Stomach smooth muscle (tissue), 2 donors: ENCODE data around the gene TMEM240.
"Not testable (repeated sequence)": the region's sequence is repeated elsewhere in the genome, so short reads cannot be mapped to it uniquely, and the experiment has no call there.

Experiments
- H3K27ac ChIP-seq: one replicate; pipeline ENCODE4 v1.7.0; 2013; ENCODE audit warnings: mild to moderate bottlenecking, low read length, inconsistent platforms
- H3K27me3 ChIP-seq, 2 donors: one replicate each; pipeline ENCODE4 v1.7.0; 2013; ENCODE audit warnings: low read length in 2 of 2; ENCODE audit not compliant: insufficient read depth in 2 of 2, control insufficient read depth in 1 of 2
- H3K36me3 ChIP-seq, 2 donors: one replicate each; pipeline ENCODE4 v1.7.0; 2013; ENCODE audit warnings: low read length in 2 of 2; ENCODE audit not compliant: control insufficient read depth in 2 of 2, insufficient read depth in 2 of 2
- H3K4me1 ChIP-seq: one replicate; pipeline ENCODE4 v1.7.0; 2013; ENCODE audit warnings: low read length; ENCODE audit not compliant: control insufficient read depth, insufficient read depth
- H3K4me3 ChIP-seq, 2 donors: one replicate each; pipeline ENCODE4 v1.7.0; 2013; ENCODE audit warnings: low read length in 2 of 2
- H3K9ac ChIP-seq, 2 donors: one replicate each; pipeline ENCODE4 v1.7.0; 2013; ENCODE audit warnings: low read length in 2 of 2, mild to moderate bottlenecking in 1 of 2
- H3K9me3 ChIP-seq, 2 donors: one replicate each; pipeline ENCODE4 v1.7.0; 2013; ENCODE audit warnings: low read length in 2 of 2; ENCODE audit not compliant: control insufficient read depth in 2 of 2
- donor health status: healthy.
- donor health status: Pancreatic carcinoma.

The TMEM240 gene

DNA sequence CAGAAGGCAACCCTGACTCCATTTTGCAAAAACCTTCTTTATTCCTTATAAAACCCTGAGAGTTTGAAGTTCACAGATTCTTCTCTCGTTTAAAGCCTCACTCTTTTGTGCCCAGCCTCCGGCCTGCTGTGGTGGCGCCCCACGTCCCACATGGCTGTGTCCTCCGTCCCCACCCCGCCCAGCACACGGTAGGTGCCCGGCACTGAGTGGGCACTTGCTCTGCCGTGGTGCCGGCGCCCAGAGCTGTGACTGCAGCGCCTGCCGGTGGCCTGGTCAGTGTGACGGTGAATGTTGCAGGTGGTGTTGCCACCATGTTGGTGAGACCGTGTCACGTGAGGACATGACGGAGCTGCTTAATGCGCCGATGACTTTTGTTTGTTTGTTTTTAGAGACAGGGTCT, 19.1 kb downstream of the TMEM240 start:
- Histone ChIP-seq H3K4me3 (no peak overlapping the region), H3K27me3 (no peaks in the 10 kb centered on the region), H3K9ac (no peak overlapping the region), H3K27ac (no peak overlapping the region), H3K4me1 (no peaks in the 10 kb centered on the region), H3K9me3 (no peaks in the 10 kb centered on the region), H3K36me3 (peaks cover 6 to 10% of the 10 kb centered on the region in 2 donors)

DNA sequence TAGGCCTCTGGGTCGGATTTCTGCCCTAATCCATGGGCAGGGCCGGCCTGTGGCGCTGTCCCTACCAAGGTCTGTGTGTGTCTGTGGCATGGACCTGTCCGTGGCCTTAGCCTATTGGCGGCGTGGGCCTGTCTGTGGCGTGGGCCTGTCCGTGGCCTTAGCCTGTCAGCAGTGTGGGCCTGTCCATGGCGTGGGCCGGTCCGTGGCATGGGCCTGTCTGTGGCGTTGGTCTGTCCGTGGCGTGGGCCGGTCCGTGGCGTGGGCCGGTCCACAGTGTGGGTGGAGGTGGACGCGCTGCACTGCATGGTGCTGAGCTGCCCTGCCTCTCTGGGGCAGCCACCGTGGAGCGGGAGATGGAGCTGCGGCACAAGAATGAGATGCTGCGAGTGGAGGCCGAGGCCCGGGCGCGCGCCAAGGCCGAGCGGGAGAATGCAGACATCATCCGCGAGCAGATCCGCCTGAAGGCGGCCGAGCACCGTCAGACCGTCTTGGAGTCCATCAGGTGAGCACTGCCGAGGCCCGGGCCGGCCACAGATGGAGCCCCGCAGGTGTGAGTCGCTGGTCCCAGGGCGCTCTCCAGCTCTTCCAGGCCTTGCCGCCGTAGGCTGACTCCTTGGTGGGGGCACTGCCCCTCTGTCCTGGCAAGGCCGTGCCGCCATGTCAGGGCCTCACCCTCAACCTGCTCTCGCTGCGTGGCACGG, 20.5 kb downstream of the TMEM240 start:
- H3K27me3 ChIP-seq, H3K36me3 ChIP-seq, H3K9me3 ChIP-seq, H3K4me1 ChIP-seq, H3K27ac ChIP-seq, H3K9ac ChIP-seq, H3K4me3 ChIP-seq: not testable (repeated sequence)

DNA sequence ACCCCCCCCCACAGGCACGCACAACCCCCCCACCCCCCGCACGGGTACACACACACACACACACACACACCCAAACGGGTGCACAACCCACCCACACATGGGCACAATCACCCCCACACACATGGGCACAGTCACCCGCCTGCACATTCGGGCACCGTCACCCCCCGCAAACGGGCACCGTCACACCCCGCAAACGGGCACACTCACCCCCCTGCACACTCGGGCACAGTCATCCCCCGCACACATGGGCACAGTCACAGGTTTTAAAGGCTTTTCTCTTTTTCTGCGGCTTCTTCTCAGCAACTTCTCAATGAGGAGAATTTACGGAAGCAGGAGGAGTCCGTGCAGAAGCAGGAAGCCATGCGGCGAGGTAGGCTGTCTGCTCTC, 21.8 kb downstream of the TMEM240 start:
- H3K27me3 ChIP-seq, H3K9me3 ChIP-seq, H3K4me3 ChIP-seq, H3K4me1 ChIP-seq, H3K9ac ChIP-seq, H3K27ac ChIP-seq, H3K36me3 ChIP-seq: not testable (repeated sequence)

- Histone ChIP-seq H3K27ac (no peak overlapping the region), H3K36me3 (peaks cover 6 to 8% of the 10 kb centered on the region in 2 donors), H3K4me1 (peaks cover 5% of the 10 kb centered on the region), H3K9me3 (no peaks in the 10 kb centered on the region), H3K4me3 (no peak overlapping the region), H3K9ac (no peak overlapping the region), H3K27me3 (no peaks in the 10 kb centered on the region)
Observed at GRCh38 chr1:1517973-1518620, 22.3 kb downstream of the TMEM240 start.

GRCh38 chr1:1516923-1517322, 23.5 kb downstream of the TMEM240 start:
- H3K9ac ChIP-seq, H3K9me3 ChIP-seq, H3K4me1 ChIP-seq, H3K27ac ChIP-seq, H3K27me3 ChIP-seq, H3K4me3 ChIP-seq, H3K36me3 ChIP-seq: not testable (repeated sequence)

DNA sequence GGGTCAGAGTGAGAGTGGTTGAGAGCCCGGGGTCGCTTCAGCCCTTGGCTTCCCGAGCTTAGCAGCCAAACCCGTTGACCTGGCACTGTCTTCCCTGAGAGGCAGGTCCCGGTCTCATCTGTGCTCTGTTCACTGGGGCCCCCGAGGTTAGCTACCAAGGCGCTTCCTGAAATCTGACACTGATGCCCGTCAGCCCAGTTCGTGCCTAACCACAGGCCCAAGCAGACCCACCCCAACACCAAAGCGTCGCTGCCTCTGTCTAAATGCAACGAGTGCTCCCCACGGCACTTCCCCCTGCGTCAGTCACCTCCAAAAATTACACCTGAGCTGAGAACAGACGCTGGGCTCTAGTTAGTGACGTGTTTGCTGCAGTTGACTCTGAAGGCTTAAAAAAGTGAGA, 26.0 kb downstream of the TMEM240 start:
- H3K9ac ChIP-seq, H3K27ac ChIP-seq, H3K9me3 ChIP-seq, H3K27me3 ChIP-seq, H3K4me3 ChIP-seq, H3K36me3 ChIP-seq: not testable (repeated sequence)
- H3K4me1 ChIP-seq, result peaks cover 12% of the 10 kb centered on the region

DNA sequence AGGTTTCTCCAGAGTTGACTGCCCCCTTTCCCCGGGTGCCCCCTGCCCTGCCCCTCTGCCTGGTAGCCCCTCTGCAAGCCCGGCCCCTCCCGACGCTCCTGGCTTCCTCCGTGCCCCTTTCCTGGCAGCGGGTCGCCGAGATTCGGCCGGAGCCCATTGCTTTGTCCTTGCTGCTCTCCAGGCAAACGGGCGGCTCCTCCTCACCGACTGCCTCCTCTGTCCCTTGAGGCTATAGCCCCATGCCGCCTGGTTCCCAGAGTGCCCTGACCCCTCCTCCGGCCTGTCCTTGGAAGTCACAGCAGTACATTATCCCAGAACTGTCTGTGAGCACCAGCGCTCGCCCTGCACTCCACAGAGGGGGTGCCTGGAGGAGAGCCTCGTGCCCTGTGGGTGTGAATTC, 26.7 kb downstream of the TMEM240 start:
- not testable (repeated sequence) for H3K9me3 ChIP-seq, H3K9ac ChIP-seq, H3K27me3 ChIP-seq, H3K36me3 ChIP-seq, H3K4me3 ChIP-seq, H3K27ac ChIP-seq
- H3K4me1 ChIP-seq, result peaks cover 12% of the 10 kb centered on the region

DNA sequence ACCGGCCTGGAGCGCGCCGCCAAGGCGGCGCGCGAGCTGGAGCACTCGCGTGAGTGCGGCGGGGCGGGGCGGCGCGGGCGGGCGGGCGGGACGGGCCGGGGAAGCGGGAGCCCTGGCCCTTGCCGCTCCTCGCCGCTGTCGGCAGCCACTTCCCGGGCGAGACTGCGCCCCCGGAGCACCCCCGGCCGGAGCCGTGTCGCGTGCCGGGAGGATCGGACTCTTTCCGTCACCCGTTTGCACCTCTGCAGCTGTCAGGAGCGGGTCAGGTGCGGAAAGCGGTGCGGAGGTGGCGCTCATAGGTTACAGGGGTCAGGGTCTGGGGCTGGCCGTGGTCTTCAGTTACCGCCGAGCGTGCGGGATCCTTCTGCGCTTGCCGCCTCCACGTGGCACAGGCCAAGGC, 28.0 kb downstream of the TMEM240 start:
- H3K9me3 ChIP-seq, H3K27me3 ChIP-seq, H3K27ac ChIP-seq, H3K36me3 ChIP-seq, H3K9ac ChIP-seq: not testable (repeated sequence)
- H3K4me1 ChIP-seq, result peaks cover 12% of the 10 kb centered on the region
- peak overlapping the region in 1 of 2 donors; percentile 91 for H3K4me3 ChIP-seq

DNA sequence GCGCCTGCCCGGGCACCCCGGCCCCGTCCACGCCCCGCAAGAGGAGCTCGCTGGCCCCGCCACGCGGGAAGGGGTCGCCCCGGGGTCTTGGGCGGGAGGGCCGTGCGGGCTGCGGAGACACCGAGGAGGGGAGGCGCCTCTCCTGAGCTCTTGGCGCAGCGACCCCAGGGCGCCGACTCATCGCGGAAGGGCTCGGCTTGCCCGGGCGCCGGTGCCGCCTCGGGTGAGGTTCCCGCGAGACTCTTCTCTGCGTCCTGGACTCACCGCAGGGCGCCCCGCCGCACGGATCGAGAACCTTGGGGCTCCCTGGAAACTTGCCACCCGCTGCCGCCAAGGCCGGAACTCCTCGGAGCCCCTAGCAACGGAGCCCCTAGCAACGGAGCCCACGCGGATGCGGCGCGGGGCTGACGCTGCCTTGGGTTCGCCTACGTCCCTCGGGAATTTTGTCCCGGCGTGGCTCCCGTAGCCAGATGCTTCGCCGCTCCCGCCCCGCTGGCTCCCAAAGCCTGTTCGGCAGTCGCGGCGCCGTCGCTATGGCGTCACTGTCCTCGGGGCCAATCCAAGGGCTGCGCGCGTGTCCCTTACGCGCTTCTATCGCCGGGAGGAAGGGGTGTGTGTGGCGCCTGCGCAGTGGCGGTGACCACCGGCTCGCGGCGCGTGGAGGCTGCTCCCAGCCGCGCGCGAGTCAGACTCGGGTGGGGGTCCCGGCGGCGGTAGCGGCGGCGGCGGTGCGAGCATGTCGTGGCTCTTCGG, 28.7 kb downstream of the TMEM240 start, which contains the start of gene ATAD3A:
ATAD3A (plus strand) TSS at position 630 of the 753 bp plus-strand sequence; CDS start at position 737, 107 bp downstream.
- Histone ChIP-seq H3K9me3 (no peaks in the 10 kb centered on the region), H3K27ac (peak within 1 kb of the TSS; percentile 74), H3K9ac (peak within 1 kb of the TSS; percentile 80 to 81), H3K4me1 (peaks cover 12% of the 10 kb centered on the region), H3K27me3 (no peaks in the 10 kb centered on the region), H3K36me3 (no peaks in the 10 kb centered on the region), H3K4me3 (peak within 1 kb of the TSS; percentile 78 to 91)

DNA sequence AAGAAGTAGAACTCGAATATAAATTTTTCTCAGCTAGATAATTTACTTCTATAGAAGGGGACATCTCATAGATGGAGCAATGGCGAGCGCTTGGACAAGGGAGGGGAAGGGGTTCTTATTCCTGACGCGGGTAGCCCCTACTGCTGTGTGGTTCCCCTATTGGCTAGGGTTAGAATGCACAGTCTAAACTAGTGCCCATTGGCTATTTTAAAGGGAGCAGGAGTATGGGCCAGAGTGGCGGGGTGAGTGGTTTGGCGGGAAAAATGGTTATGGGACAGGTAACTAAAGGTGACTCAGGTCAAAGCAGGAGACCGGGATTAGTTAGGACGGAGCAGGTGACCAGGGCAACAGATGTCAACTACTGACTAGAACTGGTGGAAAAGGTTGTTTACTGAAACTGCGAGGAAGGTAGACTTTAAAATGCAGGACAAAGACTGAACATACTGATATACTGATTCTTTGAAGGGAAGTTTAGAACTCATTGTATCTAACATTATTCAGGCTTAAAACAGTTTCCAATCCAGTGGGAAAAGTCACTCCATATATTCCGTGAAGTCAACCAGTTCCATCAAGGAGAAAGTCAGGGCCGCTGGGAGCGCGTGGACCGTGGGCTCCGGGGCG, 29.4 kb downstream of the TMEM240 start:
- Histone ChIP-seq H3K27ac (peak overlapping the region; percentile 74), H3K4me1 (peaks cover 12% of the 10 kb centered on the region), H3K4me3 (peak overlapping the region; percentile 78 to 91), H3K9ac (peak overlapping the region; percentile 80 to 81), H3K27me3 (no peaks in the 10 kb centered on the region), H3K36me3 (no peaks in the 10 kb centered on the region), H3K9me3 (no peaks in the 10 kb centered on the region)
